ENCODE measurements around the gene DNMT3L.
"Not testable (repeated sequence)": the region's sequence is repeated elsewhere in the genome, so short reads cannot be mapped to it uniquely, and the experiment has no call there.

- TF ChIP-seq POLR2A, CTCF, POLR2AphosphoS5 (IDR thresholded peaks at IDR 0.05): not testable (repeated sequence)
Measured at GRCh38 chr21:44206187-44206586, 55.5 kb downstream of the DNMT3L start.

Data from stomach (tissue), 4 donors.